ENCODE measurements around the gene DAAM2.

The DAAM2 gene

DNA sequence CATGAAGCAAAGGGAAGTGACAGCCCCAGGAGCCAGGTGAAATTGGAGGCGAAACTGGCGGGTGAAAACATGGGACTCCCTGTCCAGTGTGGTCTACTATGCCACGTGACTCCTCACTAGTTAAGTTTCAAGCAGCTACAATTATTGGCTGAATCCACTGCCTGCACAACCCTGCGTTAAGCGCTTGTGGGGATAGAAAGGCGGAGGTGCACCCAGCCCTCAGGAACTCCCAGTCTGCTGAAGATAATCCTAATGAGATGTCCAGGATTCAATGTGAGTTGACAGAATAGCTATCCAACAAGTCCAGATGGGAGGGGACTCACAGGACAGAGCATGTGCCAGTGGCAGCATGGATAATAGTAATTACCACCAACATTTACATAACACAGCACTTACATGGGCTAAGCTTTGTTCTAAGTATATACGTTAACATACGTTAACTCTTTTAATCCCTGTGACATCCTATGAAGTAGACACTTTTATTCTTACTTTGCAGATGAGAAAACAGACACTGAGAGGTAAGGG, 140.3 kb downstream of the DAAM2 start:
- no peak for DNase-seq (ENCODE audit: low read depth)

GRCh38 chr6:39933669-39934130, 141.5 kb downstream of the DAAM2 start:
- no peak for DNase-seq (ENCODE audit: low read depth)

- DNase-seq (ENCODE audit: low read depth) = no peak
These were observed 142.1 kb downstream of the DAAM2 start, which contains the start of gene MOCS1 for GRCh38 chr6:39934131-39934757. MOCS1 (minus strand) TSS chr6:39934462; CDS start chr6:39934417, 45 bp downstream.

- no peak for DNase-seq (ENCODE audit: low read depth)
These were observed 143.1 kb downstream of the DAAM2 start for GRCh38 chr6:39935241-39935640.

DNA sequence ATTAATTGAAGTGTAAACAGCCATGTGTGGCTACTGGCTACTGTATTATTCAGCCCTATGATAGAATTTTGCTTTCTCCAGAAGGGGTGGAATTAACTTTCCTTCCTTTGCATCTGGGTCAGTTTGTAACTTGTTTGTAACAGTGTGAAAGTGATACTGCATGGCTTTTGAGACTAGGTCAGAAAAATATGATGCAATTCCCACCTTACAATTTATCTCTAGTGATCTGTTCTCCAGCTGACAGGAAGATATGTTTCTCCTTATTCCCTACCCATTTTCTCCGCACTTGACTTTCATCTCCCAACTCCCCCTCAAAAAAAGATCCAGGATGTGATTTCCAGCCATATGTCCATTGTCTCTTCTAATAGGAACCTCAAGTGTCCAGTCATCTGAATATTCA, 144.7 kb downstream of the DAAM2 start:
- DNase-seq (ENCODE audit: low read depth) = no peak

- no peak for DNase-seq (ENCODE audit: low read depth)
These were observed 145.6 kb downstream of the DAAM2 start for GRCh38 chr6:39937686-39938333.

DNA sequence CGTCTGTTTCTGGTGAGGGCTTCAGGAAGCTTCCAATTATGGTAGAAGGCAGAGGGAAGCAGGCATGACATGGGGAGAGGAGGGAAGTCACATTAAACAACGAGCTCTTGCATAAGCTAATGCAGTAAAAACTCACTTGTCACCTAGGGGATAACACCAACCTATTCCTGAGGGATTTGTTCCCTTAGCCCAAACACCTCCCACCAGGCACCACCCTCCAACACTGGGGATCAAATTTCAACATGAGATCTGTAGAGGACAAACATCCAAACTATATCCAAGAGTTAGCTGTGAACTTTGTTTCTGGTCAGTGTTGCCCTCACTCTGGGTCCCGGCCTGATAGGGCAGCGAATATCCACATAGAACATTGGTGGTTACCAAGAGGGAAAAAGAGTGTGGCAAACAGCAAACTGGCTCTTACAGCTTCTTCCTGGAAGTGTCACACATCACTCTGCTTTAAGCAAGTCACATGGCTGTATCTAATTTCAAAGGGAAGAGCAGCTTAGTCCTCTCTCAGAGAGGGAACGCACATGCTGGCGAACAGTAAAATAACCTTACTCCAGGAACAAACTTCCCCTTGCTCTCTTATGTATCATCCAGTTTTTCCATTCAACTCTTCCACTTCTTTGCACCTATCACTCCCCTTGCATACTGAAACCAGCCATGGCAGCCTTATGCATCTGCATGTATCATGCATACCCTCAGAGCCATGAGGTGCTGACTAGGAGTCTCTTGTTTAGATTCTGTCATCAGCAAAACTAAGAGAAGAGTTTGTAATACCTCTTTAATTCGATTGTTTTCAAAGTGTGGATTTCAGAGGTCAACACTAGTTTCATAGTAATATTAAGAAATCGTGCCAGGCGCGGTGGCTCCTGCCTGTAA, 146.8 kb downstream of the DAAM2 start:
- no peak for DNase-seq (ENCODE audit: low read depth)

DNA sequence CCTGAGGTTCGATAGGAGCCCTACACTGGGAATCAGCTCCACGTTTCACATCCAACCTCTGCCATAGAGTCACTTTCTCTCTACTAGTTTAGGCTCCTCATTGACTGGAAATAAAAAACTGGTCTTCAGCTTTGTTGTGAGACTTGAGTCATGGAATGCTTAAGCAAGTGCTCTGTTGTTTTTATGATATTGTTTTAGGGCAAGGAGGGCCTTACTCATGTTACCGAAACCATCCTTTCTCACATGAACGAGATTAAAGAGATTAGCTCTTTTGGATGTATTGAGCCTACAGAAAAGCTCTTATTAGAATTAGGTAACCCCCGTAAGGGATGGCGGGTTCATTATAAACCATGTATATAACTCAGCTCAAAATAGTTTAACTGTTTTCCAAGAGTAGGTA, 149.0 kb downstream of the DAAM2 start:
- no peak for DNase-seq (ENCODE audit: low read depth)

DNA sequence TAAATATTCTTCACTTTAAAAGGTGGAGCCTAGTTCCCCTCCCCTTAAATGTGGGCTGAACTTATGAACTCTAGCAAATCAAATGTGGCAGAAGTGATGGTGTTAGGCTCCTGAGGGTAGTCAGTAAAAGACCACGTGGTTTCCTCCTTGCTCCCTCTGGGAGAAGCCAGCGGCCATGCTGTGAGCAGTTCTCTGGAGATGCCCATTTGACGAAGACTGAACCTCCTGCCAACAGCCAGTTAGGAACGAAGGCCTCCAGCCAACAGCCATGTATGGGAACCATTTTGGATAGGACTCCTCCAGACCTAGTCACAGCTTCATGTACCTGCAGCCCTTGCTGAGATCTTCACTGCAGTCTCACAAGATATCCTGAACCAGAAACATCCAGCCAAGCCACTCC, 149.6 kb downstream of the DAAM2 start:
- no peak for DNase-seq (ENCODE audit: low read depth)

DNA sequence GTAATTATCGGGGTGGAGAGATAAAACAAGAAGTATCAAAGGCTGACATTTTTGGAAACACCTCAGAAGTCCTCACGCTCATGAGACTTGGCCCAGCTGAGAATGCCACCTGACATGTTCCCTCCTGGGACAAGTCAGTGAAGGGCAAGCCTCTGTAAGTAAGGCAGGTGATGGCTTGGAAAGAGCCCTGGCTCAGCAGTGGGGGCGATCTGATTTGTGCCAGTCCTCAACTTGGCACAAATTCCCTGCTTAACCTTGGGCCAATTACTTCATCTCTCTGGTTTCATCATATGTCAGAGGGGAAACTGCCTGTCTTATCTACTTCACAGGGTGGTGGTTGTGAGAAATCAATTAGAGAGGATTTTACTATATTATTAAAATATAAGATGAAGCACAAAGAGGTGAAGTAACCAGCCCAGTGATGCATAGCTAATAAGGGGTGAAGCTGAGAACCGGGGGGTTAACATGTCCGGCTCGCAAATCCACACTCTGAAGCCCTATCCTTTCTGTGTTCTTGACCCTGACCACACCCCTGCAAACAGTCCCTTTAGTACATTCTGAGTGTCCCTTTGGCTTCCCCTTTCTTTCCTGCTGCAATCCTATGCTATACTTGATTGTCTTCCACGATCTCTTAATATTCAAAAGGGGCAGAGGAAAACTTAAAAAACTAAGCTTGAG, 150.9 kb downstream of the DAAM2 start:
- no peak for DNase-seq (ENCODE audit: low read depth)

- DNase-seq (ENCODE audit: low read depth) = no peak
These were observed 153.4 kb downstream of the DAAM2 start for GRCh38 chr6:39945626-39946025.

DNA sequence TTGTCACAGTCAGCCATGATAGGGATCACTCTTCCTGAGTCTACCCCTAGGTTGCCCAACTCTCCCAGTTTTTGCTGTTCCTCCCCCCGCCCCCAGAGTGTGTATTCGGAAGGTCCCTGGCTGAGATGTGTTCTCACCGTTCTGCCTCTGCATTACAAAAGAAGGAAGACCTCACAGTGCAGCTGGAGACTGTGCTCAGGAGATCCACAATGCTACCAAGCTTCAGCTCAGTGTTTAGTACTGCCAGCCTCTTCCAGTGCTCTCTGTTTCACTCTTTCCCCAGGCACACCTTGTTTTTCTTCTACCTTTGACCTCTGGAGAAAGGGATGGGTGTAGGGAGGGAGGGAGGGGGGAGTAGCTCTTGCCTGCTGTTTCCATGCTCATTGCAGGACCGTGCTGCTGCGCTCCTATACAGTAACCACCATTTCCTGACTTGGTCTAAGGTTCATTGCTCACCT, 155.5 kb downstream of the DAAM2 start:
- no peak for DNase-seq (ENCODE audit: low read depth)

DNA sequence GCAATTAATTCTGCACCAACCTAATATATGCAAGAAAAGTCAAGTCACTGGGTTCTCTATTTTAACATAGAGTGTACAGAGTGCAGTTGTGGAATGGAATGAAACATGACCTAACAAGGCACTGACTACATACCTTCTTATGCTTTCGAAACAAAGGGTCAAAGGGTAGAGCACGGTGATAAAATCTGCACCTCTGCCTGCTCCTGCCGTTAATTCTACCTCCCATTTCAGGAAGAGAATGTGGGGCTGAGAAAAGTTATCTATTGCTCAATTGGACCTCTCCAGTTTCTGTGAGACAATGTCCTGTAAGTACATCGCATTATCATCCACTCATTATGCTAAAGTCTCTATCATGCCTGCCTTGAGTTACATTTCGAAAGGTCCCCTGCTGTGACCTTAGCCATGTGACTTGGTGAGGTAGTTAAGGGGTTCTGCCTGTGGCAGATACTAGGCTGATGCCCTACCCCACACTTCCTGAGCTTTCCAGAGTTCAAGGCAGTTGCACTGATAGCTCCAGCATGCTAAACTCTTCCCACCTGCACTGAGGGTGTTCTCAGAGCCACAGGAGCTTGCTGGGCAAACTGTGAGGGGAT, 156.1 kb downstream of the DAAM2 start:
- no peak for DNase-seq (ENCODE audit: low read depth)

DNA sequence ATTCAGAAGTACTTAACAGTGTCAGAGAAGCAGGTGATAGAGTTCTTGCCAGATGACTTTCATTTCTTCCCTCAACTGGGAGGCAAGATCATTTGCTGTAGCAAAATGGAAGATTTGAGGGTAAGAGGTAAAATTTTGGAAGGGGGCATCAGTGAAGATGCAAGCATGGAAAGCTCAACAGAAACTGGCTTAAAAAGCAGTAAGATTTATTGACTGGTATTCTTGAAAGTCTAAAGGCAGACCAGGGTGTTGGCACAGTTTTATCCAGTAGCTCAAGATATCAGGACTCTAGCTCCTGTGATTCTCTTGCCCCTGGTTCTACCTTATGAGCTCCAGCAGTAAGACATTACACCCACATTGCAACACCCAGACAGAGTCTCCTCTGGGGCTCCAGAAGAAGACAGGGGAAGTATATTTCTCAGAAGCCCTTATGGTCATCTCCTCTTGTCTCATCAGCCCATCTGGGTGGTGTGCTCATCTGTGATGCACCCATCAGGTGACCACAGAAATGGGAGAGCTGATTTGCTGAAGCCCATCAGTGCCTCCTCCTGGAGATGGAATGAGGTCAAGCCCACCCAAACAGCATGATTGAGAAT, 158.0 kb downstream of the DAAM2 start:
- DNase-seq (ENCODE audit: low read depth) = no peak

DNA sequence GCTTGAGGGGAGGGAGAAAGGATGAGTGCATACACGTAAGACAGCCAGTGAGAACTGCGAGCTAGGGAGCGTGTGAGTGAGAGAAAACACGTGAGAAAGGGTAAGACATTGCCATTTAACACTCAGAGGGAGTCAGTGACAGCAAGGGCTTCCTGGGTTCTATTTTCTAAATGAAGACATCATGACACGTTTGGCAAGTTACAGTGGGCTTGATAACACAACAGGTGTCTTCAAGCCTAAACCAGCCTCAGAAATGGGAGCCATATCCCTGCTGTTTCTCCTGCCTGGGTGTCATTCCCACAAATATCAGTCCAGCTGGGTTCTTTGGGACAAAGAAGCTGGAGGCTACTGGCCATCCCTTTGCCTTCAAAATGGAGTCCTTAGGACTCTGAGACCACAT, 159.0 kb downstream of the DAAM2 start:
- DNase-seq (ENCODE audit: low read depth) = no peak

GRCh38 chr6:39951716-39952115, 159.5 kb downstream of the DAAM2 start:
- no peak for DNase-seq (ENCODE audit: low read depth)

DNA sequence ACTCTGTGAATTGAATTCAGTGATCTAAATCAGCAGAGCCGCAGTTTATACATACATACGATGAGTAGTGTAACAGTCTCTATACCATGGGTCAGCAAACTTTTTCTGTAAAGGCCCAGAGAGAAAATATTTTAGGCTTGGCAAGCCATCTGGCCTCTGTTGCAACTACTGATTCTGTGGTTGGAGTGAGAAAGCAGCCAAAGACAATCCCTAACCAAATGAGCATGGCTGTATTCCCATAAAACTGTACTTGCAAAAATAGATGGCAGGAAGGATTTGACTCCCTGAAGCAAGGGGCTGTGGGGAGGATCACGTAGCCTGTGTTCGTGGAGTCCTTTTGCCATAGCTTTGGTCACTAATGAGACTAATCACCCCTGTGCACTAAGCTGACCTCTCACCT, 160.0 kb downstream of the DAAM2 start:
- no peak for DNase-seq (ENCODE audit: low read depth)

GRCh38 chr6:39953076-39953618, 161.0 kb downstream of the DAAM2 start:
- DNase-seq (ENCODE audit: low read depth) = no peak
